Fibroblast of the conjunctiva (primary cell): Measurements from ENCODE around the gene RBM18.

ENCODE experiments used
- DNase-seq: peaks from one replicate; pipeline ENCODE4 v3.0.0-alpha.2; 2010; ENCODE audit warnings: low read depth

Gene RBM18

DNA sequence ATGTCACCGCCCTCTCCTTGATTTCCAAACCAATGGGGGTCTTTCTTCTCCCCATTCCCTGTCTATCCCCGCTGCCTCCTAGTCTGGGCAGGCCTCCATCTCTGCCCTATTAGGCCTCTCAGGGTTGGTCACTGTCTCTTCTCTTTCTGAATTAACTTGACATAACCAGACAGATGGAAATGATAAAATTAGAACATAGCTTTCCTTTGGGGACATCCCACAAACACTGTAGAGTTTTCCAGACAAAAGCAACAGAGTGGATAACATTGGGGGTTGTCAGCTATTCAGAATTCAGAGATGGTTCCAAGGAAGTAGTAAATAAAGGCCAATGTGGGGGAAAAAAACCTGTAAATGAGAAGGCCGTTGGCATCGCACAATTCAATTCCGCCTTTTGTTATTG is 60.6 kb downstream of the RBM18 start:
- DNase-seq, result no peak

DNA sequence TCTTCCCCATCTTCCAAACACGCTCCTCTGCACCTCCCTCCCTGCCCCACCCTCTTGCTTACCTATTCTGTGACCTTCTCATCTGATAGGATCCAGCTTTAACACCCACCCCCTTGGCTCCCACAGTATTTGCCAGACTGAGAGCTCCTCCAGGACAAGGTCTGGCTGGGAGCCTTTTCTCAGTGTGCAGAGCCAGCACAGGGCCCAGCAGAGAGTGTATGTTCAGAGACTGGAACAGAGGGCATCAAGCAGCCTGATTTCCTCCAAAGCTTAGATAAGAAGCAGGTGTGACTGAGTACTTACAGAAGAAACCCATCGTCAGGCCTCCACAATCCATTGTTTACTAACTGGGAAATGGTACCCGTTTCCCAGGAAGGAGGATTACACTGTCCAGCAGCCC is 62.5 kb downstream of the RBM18 start:
- no peak for DNase-seq

DNA sequence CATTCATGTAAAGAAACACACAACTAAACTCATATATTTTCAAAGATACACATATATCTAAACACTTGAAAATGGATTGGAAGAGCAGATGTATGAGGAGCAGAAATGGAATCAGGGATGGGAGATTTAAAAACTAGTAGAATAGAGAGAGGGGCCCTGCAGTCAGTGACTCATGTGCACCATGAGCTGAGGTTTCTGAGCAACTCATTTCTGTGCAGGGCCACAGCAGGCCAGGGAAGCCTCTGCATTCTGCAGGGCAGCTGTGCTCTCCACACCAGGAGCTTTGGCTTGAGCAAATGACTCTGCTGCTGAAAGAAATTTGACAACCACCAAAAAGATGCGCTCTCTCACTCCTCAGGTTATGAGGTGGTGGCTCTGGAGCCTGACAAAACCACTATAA is 63.0 kb downstream of the RBM18 start:
- no peak for DNase-seq

DNA sequence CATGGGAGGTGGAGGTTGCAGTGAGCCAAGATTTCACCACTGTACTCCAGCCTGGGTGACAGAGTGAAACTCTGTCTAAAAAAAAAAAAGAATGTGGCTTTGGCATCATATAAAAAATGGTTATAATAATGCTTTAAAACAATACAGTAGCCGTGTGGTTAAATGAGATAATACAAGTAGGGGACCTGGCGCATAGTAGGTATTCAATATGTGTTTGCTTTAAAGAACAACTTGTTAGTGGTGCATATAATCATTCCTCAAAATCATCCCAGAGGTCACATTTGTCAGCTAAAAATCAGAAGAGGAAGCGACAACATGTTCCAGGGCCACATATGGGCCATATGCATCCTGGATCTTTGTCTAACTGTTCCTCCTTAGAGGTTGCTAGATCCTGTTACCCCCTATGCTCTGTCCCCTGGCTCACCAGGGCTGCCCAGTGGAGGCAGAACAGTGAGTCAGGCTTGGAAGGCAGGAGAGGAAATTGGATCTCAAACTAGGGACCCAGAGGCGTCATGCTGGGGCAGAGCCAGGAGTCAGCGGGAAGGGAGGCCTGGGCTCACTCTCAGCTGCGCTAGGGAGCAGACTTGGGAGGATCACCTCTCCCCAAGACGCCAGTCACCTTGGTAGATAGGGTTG is 63.6 kb downstream of the RBM18 start:
- peak; percentile 14 for DNase-seq

DNA sequence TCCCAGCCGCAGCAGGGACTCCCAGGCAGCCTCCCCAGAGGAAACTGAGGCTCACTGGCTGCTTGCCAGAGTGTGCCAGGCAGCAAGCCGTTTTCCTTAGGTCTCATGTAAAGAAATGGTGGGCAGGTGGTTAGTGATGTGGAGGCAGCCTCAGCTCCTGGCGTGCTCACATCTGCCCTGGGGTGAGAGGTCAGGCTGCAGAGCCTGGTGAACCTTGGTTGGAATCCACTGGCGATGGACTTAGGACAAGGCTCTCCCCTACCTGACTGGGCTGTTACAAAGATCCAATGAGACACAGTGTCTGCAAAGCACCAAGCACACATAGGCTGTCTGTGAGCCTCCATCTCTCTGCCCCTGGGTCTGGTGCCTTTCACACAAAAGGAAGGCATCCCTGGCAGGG is 66.8 kb downstream of the RBM18 start:
- DNase-seq, result no peak

DNA sequence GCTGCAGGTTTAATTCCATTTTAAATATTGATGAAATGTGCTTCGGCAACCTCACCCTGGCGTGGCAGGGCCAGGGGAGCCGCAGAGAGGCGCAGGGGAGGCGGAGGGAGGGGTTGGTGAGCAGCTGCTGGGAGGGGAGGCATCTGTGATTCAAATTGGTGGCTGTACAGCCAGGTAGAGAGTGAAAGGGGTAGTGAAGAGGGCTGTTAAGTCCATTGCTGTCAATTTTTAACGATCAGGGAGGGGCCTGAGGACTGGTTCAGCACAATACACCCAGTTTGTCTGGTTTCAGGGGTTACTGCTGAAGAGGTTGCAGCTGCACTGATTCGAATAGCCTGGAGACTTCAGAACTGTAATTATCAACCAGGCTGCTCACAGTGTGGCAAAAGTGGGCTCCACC is 67.2 kb downstream of the RBM18 start:
- DNase-seq, result no peak

DNA sequence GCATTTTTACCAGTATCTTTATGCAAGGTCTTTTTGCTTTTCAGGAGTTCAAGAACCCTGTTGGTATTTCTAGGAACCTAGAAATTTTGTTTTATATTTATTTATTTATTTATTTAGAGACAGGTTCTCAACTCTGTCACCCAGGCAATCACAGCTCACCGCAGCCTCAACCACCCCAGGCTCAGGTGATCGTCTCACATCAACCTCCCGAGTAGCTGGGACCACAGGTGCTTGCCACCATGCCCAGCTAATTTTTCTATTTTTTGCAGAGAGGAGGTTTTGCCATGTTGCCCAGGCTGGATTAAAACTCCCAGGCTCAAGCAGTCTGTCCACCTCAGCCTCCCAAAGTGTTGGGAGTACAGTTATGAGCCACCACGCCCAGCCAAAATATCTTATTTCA is 68.8 kb downstream of the RBM18 start:
- DNase-seq, result no peak

DNA sequence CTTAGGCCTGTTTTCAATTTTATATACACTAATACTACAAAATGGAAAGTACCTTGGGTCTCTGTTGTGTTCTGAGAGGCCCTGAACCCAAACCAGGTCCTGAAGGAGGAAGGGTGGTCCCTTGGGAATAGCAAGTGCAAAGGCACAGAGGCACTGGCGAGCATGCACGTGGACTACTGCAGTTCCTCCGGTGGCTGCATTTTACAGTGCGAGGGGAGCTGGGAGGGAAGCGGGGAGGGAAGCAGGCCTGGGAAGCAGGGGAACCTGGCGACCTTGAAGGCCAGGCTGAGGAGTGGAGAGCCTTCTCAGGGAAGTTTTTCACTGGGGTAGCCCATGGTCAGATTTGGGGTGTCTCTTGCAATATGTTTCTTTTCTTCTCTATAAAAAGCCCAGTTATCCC is 71.0 kb downstream of the RBM18 start:
- DNase-seq, result no peak

DNA sequence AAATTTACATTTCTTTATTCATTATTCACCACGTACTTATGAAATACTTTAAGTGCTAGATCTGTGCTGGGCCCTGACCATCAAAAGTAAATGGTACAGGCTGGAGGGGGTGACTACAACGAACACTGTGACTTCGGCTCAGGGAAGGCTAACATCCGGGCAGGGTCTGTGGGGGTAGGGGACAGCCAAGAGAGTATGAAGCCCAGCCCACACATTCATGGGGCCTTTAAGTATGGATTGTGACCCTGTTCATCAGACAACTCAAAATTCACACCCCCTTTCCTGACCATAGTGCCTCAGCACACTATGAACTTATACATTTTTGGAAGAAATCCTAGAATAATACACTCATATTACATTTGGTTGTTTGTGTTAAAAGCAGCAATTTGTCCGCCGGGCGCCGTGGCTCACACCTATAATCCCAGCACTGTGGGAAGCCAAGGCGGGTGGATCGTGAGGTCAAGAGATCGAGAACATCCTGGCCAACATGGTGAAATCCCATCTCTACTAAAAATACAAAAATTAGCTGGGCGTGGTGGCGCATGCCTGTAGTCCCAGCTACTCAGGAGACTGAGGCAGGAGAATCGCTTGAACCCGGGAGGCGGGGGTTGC is 71.6 kb downstream of the RBM18 start:
- no peak for DNase-seq

DNA sequence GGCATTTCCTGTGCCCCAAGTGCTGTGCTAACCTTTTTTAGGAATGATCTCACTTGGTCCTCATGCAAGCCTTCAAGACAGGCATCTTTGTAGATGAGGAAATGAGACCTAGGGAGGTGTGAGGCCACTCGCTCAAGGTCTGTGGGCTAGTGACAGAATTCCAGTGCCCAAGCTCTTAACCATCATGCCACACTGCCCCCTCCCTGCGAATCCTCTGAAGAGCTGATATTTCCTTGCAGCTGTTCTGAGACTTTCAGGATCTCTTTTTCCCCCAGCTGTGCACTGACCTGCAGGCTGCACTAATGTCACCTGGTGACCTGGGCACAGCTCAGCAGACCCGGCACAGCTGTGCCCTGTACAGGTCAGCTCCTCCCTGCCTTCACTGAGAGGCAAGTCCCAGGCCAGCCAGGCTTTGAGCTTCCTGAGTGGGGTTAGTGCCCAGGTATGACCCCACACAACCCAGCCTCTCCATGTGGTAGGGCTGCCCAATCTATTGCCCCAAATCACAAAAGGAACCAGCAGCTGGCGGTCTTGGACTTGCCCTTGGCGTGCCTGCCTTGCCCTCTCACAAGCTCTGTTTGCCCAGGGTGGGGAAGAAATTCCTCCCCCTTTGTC is 72.3 kb downstream of the RBM18 start:
- DNase-seq, result no peak

DNA sequence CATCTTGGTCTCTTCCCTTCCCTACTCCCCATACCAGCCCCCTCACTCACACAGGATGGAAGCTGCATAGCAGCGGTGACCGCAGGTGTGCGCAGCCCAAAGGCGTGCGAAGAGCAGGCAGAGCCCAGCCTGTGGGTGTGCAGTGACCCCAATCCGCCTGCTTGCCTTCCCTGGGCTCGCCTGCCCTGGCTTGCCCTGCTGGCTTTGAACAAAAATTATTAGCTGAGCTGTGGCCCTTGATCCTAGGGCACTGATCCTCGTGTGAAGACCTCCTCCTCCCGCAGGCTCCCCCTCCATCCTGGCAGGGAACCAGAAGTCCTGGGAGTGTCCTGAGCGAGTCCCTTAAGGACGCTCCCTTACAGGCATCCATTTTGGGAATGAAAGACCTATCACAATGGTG is 73.1 kb downstream of the RBM18 start:
- DNase-seq, result no peak

DNA sequence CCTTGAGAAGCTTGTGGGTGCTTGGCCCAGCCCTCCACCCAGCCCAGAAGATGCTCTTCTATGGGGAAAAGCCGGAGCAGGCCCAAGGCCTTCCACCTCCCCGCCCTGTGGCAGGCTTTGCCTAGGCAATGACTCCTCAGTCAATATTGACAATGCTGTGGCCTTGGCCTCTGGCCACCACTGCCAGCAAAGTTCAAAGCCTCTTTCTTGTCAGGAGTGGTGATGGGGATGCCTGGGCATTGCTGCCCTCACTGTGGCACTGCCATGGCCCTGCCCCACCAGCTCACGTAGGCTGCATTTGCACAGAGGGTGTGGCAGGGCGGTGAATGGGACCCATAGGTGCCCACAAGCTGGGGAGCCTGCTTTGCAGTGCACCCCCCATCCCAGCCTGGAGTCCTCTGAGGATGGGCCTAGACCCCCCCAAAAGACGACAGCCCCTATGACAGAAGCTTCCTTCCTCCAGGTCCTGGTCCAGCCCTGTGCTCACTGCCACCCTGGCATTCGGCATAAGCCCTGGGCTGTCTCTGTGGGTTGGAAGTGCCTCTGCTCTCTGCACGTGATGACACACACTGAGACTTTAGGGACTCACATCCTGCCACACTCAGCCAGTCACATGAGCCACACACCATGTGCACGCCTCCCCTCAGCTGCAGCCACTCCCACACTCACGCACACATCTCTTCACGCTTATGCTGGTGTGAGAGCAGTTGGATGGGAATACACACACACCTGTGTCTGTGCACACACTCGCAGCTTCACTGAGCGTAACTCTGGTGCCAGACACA is 73.9 kb downstream of the RBM18 start:
- DNase-seq, result no peak

DNA sequence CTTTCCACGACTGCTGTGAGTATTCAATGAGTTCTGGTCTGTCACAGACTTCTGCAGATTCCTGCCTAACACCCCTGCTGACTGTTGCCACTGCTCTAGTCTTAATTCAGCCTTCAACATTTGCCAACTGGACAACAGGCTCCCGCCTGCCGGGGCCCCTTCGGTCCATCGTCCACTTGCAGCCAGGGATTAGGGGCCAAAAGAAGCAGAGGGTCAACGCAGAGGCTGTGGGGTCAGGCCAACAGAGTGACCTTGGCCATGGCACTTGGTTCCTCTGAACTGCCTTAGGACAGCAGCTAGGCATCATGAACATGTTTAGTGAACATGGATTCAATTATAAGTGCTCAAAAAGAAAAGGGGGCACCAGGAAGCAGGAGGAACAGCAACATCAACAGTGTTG is 76.3 kb downstream of the RBM18 start:
- no peak for DNase-seq
